H1 (cell line): ENCODE data around the gene ANK2. TPM values are rescaled to one million over a fixed set of nuclear protein-coding genes. Genes with fewer than 3 reads are reported as not detected.

ENCODE experiments used
- CTCF ChIA-PET: fragments of 300-600 bp; sonication (Branson Sonifier 250); formaldehyde crosslinking; loops from one replicate; lab custom pipeline; 2021; ENCODE audit not compliant: partially characterized antibody; lab: Charles Lee
- POLR2A ChIA-PET: fragments of 300-600 bp; sonication (Branson Sonifier 250); formaldehyde crosslinking; loops from one replicate; lab custom pipeline; 2021; ENCODE audit warnings: inconsistent platforms; ENCODE audit not compliant: partially characterized antibody; lab: Charles Lee
- DNase-seq, 2 experiments: peaks; one replicate each; pipeline versions ENCODE4 v3.0.0 to v3.0.0-alpha.2; 2010 to 2022; ENCODE audit warnings: low spot score in 2 of 2, low read depth in 1 of 2, mixed read lengths in 1 of 2
- FAIRE-seq: peaks from 2 replicates; lab custom pipeline; 2011; peaks lifted over from hg19 to GRCh38; lab: Jason Lieb, UNC
- H2AFZ ChIP-seq: 2 replicates; pipeline ENCODE4 v1.8.1; 2012; ENCODE audit warnings: low read length, inconsistent platforms
- H2AK5ac ChIP-seq: 2 replicates; pipeline ENCODE4 v1.6.1; 2013; ENCODE audit warnings: low read depth, low read length
- H2BK120ac ChIP-seq: replicated peaks from 2 replicates; pipeline ENCODE3; 2013; ENCODE audit warnings: low read depth, low read length, inconsistent platforms
- H2BK12ac ChIP-seq: 2 replicates; pipeline ENCODE4 v1.6.1; 2013; ENCODE audit warnings: low read depth, low read length
- H2BK15ac ChIP-seq: 2 replicates; pipeline ENCODE4 v1.6.1; 2013; ENCODE audit warnings: low read length
- H2BK20ac ChIP-seq: 2 replicates; pipeline ENCODE4 v1.6.1; 2013; ENCODE audit warnings: low read length
- H2BK5ac ChIP-seq: 2 replicates; pipeline ENCODE4 v1.6.1; 2013; ENCODE audit warnings: low read depth, low read length
- H3K14ac ChIP-seq: 2 replicates; pipeline ENCODE4 v1.6.1; 2013; ENCODE audit warnings: inconsistent platforms; ENCODE audit not compliant: insufficient read length
- H3K18ac ChIP-seq: 2 replicates; pipeline ENCODE4 v1.6.1; 2013; ENCODE audit warnings: low read length; ENCODE audit errors: extremely low read depth
- H3K23ac ChIP-seq: 2 replicates; pipeline ENCODE4 v1.6.1; 2013; ENCODE audit warnings: inconsistent platforms; ENCODE audit not compliant: insufficient read length
- H3K23me2 ChIP-seq: 2 replicates; pipeline ENCODE4 v1.6.1; 2013; ENCODE audit warnings: low read depth, low read length
- H3K27ac ChIP-seq: 2 replicates; pipeline ENCODE4 v1.6.1; 2011; ENCODE audit warnings: low read depth, low read length, inconsistent platforms
- H3K27me3 ChIP-seq, 4 experiments: replicated peaks in 1 of 4; 1 replicate in 1 of 4; 2 replicates in 3 of 4; pipeline versions ENCODE4 v1.6.1 to v1.8.1; 2011 to 2013; ENCODE audit warnings: low read length in 3 of 4, mild to moderate bottlenecking in 3 of 4, inconsistent platforms in 2 of 4, mixed read lengths in 2 of 4, moderate library complexity in 1 of 4; ENCODE audit not compliant: control insufficient read depth in 3 of 4, insufficient read depth in 3 of 4; ENCODE audit errors: extremely low read depth in 1 of 4
- H3K36me3 ChIP-seq, 4 experiments: 2 replicates each; pipeline versions ENCODE4 v1.6.1 to v1.8.1; 2011 to 2013; ENCODE audit warnings: mild to moderate bottlenecking in 4 of 4, low read length in 3 of 4, moderate library complexity in 2 of 4, control low read depth in 1 of 4, inconsistent platforms in 1 of 4; ENCODE audit not compliant: insufficient read depth in 4 of 4, control insufficient read depth in 2 of 4
- H3K4ac ChIP-seq: replicated peaks from 2 replicates; pipeline ENCODE3; 2013; ENCODE audit warnings: low read length, low read depth, mixed read lengths, inconsistent platforms; ENCODE audit not compliant: insufficient read length
- H3K4me1 ChIP-seq, 4 experiments: replicated peaks in 1 of 4; 1 replicate in 1 of 4; 2 replicates in 3 of 4; pipeline versions ENCODE4 v1.6.1 to v1.8.1; 2011 to 2013; ENCODE audit warnings: low read length in 3 of 4, inconsistent platforms in 2 of 4, mixed read lengths in 1 of 4; ENCODE audit not compliant: insufficient read depth in 4 of 4, control insufficient read depth in 3 of 4
- H3K4me2 ChIP-seq, 2 experiments: 2 replicates each; pipeline versions ENCODE4 v1.6.1 to v1.8.1; 2011 to 2013; ENCODE audit warnings: low read depth in 2 of 2, low read length in 2 of 2, control low read depth in 1 of 2, inconsistent platforms in 1 of 2, mild to moderate bottlenecking in 1 of 2; ENCODE audit not compliant: insufficient read depth in 1 of 2
- H3K4me3 ChIP-seq, 4 experiments: fragments of 200-600, 300-600 bp in 1 of 4; sonication (generic), shearing (Covaris generic), sonication (Bioruptor Twin) in 1 of 4; 2 replicates each; pipeline versions ENCODE4 v1.5.1 to v1.8.1; 2011 to 2016; ENCODE audit warnings: low read length in 4 of 4, low read depth in 3 of 4, control low read depth in 2 of 4, inconsistent platforms in 2 of 4, mild to moderate bottlenecking in 2 of 4, mixed read lengths in 1 of 4, moderate library complexity in 1 of 4; ENCODE audit not compliant: insufficient read depth in 2 of 4; ENCODE audit errors: extremely low read depth in 1 of 4
- H3K56ac ChIP-seq: replicated peaks from 2 replicates; pipeline ENCODE3; 2013; ENCODE audit warnings: low read depth, mild to moderate bottlenecking, mixed read lengths, low read length, inconsistent platforms; ENCODE audit not compliant: insufficient read length
- H3K79me1 ChIP-seq: 2 replicates; pipeline ENCODE4 v1.6.1; 2013; ENCODE audit warnings: low read depth, low read length, control low read depth
- H3K79me2 ChIP-seq, 2 experiments: 2 replicates each; pipeline versions ENCODE4 v1.6.1 to v1.8.1; 2012 to 2013; ENCODE audit warnings: low read length in 2 of 2, mild to moderate bottlenecking in 2 of 2, inconsistent platforms in 1 of 2; ENCODE audit not compliant: insufficient read depth in 2 of 2, control insufficient read depth in 1 of 2
- H3K9ac ChIP-seq, 4 experiments: replicated peaks in 1 of 4; 1 replicate in 1 of 4; 2 replicates in 3 of 4; pipeline versions ENCODE4 v1.6.1 to v1.8.1; 2011 to 2013; ENCODE audit warnings: low read depth in 3 of 4, low read length in 3 of 4, control low read depth in 2 of 4, mild to moderate bottlenecking in 2 of 4, moderate library complexity in 2 of 4, inconsistent platforms in 1 of 4; ENCODE audit errors: extremely low read depth in 1 of 4
- H3K9me3 ChIP-seq, 2 experiments: 2 replicates each; pipeline versions ENCODE4 v1.6.1 to v1.8.1; 2012 to 2013; ENCODE audit warnings: mild to moderate bottlenecking in 2 of 2, moderate library complexity in 2 of 2, control low read depth in 1 of 2, inconsistent platforms in 1 of 2, low read depth in 1 of 2, low read length in 1 of 2, mixed read lengths in 1 of 2; ENCODE audit not compliant: insufficient read depth in 2 of 2
- H4K20me1 ChIP-seq, 2 experiments: replicated peaks in 1 of 2; 2 replicates each; pipeline versions ENCODE3 to v1.8.1; 2011 to 2013; ENCODE audit warnings: inconsistent platforms in 2 of 2, low read length in 2 of 2, mild to moderate bottlenecking in 1 of 2; ENCODE audit not compliant: insufficient read depth in 2 of 2, control insufficient read depth in 1 of 2
- H4K5ac ChIP-seq: 2 replicates; pipeline ENCODE4 v1.6.1; 2013; ENCODE audit warnings: low read length, low read depth, mixed read lengths, inconsistent platforms; ENCODE audit not compliant: insufficient read length
- H4K8ac ChIP-seq: 2 replicates; pipeline ENCODE4 v1.8.0; 2013; ENCODE audit warnings: mild to moderate bottlenecking, moderate library complexity, low read length, inconsistent platforms; ENCODE audit not compliant: insufficient read depth; ENCODE audit errors: extremely low read depth
- H4K91ac ChIP-seq: replicated peaks from 2 replicates; pipeline ENCODE3; 2013; ENCODE audit warnings: low read length, mixed read lengths, inconsistent platforms; ENCODE audit not compliant: insufficient read length
- CTCF ChIP-seq, 3 experiments: IDR thresholded peaks; 1 replicate in 2 of 3; 2 replicates in 1 of 3; pipeline versions ENCODE4 v1.5.1 to v1.6.1; 2011; ENCODE audit warnings: low read length in 3 of 3, mild to moderate bottlenecking in 3 of 3, inconsistent platforms in 2 of 3, low read depth in 1 of 3, moderate library complexity in 1 of 3; ENCODE audit not compliant: insufficient read depth in 1 of 3; ENCODE audit errors: control extremely low read depth in 1 of 3
- EGR1 ChIP-seq: IDR thresholded peaks from 2 replicates; pipeline ENCODE4 v1.6.1; 2011; ENCODE audit warnings: low read depth, low read length, borderline replicate concordance
- NRF1 ChIP-seq: IDR thresholded peaks from 2 replicates; pipeline ENCODE4 v1.6.1; 2011; ENCODE audit warnings: mild to moderate bottlenecking, low read depth, low read length, improper control_type of control experiment
- POLR2AphosphoS5 ChIP-seq: IDR thresholded peaks from 2 replicates; pipeline ENCODE4 v1.6.1; 2011; ENCODE audit warnings: low read depth, low read length
- POU5F1 ChIP-seq: IDR thresholded peaks from 2 replicates; pipeline ENCODE4 v1.6.1; 2011; ENCODE audit warnings: low read depth, mild to moderate bottlenecking, low read length, moderate library complexity
- SAP30 ChIP-seq: fragments of 300-600 bp; sonication (generic); IDR thresholded peaks from 2 replicates; pipeline ENCODE4 v1.7.1; 2012; ENCODE audit warnings: low read length, moderate library complexity, mild to moderate bottlenecking, inconsistent platforms; ENCODE audit not compliant: insufficient read depth, insufficient replicate concordance
- SIRT6 ChIP-seq: IDR thresholded peaks from one replicate; pipeline ENCODE4 v1.7.1; 2012; ENCODE audit warnings: low read length, inconsistent platforms
- SUZ12 ChIP-seq: fragments of 200-600 bp; sonication (generic); IDR thresholded peaks from 2 replicates; pipeline ENCODE4 v1.6.1; 2012; ENCODE audit warnings: mild to moderate bottlenecking, inconsistent platforms, low read length, moderate library complexity, mixed read lengths
- WGBS, 2 experiments: shearing (Covaris generic) in 1 of 2; methylation state at CpG; one replicate each; pipeline versions ENCODE4 v1.1.6 to v1.1.7; 2013 to 2015; ENCODE audit warnings: low lambda C conversion rate in 2 of 2, mixed read lengths in 2 of 2, inconsistent platforms in 1 of 2, low coverage in 1 of 2, missing lambda C conversion rate in 1 of 2; ENCODE audit not compliant: insufficient replicate concordance in 2 of 2, insufficient coverage in 1 of 2, insufficient read length in 1 of 2; ENCODE audit errors: extremely low coverage in 1 of 2, missing lambda C conversion rate in 1 of 2; 5-methylcytosine and 5-hydroxymethylcytosine counted together
- polyA plus RNA-seq, 7 experiments: library from polyadenylated mRNA; depleted of rRNA in 3 of 7; stranded (reverse) in 5 of 7; unstranded in 2 of 7; fragments of >200 nt in 5 of 7; fragments of 200-250 nt in 2 of 7; gene quantifications; 1 replicate in 5 of 7; 2 replicates in 1 of 7; 4 replicates in 1 of 7; pipeline versions ENCODE4 v1.2.1 to v1.2.3, GENCODE V29; 2011 to 2013; ENCODE audit warnings: missing spikeins in 2 of 7, mixed read lengths in 2 of 7
- total RNA-seq: library from RNA; stranded (reverse); fragmentation: NEBNext Ultra II Directional; extraction: Animal tissue kit (Norgen Biotek cat#: 25700); gene quantifications from 2 replicates; pipeline ENCODE4 v1.2.1, GENCODE V29; 2021

The ANK2 gene
- total and polyA plus RNA-seq, 2 of the 8 experiments (the other 6 are each of a cell fraction or from before 2014, with no cell fraction given): 14.2 to 35.1 TPM

- Histone ChIP-seq H4K8ac (no peak overlapping the region), H3K23me2 (no peaks in the 10 kb centered on the region), H3K36me3 (no peaks in the 10 kb centered on the region), H3K9ac (no peak overlapping the region), H3K79me1 (0 out of 2 replicates have a peak, but pooled peaks cover 2% of the 10 kb centered on the region), H3K4me1 (peaks cover 0 to 3% (median 0%) of the 10 kb centered on the region in 4 experiments; a peak in 1 of 7 replicates), H3K18ac (no peak overlapping the region), H3K9me3 (no peaks in the 10 kb centered on the region), H4K20me1 (no peaks in the 10 kb centered on the region), H3K4me3 (no peak overlapping the region), H2BK20ac (no peak overlapping the region), H2BK15ac (no peak overlapping the region), H3K27me3 (no peaks in the 10 kb centered on the region), H2BK5ac (no peak overlapping the region), H3K14ac (no peak overlapping the region), H4K5ac (no peak overlapping the region), H2BK120ac (no peak overlapping the region), H3K4me2 (no peak overlapping the region), H3K4ac (no peak overlapping the region), H2AK5ac (no peak overlapping the region), H2AFZ (no peak overlapping the region), H4K91ac (no peak overlapping the region), H3K27ac (no peak overlapping the region), H3K79me2 (no peaks in the 10 kb centered on the region), H2BK12ac (no peak overlapping the region), H3K23ac (no peak overlapping the region), H3K56ac (no peak overlapping the region)
- 94% methylated on average over 1 of the region's 1 CpG; no CpG with 5 or more reads in 1 of the 2 experiments for WGBS, 2 experiments
- no peak for DNase-seq
- TF ChIP-seq POU5F1: no peak
- TF ChIP-seq NRF1: no peak
- no peak for TF ChIP-seq SIRT6
- no peak for TF ChIP-seq POLR2AphosphoS5
- no peak for TF ChIP-seq SUZ12
- no peak for TF ChIP-seq CTCF (IDR thresholded peaks at IDR 0.05; ENCODE audit: control extremely low read depth in 1 of 3, insufficient read depth in 1 of 3, low read depth in 1 of 3, low read length in 3 of 3)
- no peak for TF ChIP-seq EGR1
- no peak for TF ChIP-seq SAP30
- ChIA-PET CTCF (no interaction called here), POLR2A (interaction anchor here (0.8 to 1.4 kb wide), 2 partner anchors 17 to 19 kb away, joined by 3 to 4 read pairs; no protein-coding TSS in a partner anchor)
- no peak for FAIRE-seq
These were observed 33.9 kb downstream of the ANK2 start for GRCh38 chr4:113083346-113083745.
